Breast epithelium (tissue), 4 donors: ENCODE data around the gene DHX16. TPM values are rescaled to one million over a fixed set of nuclear protein-coding genes. Genes with fewer than 3 reads are reported as not detected.
"Not testable (repeated sequence)": the region's sequence is repeated elsewhere in the genome, so short reads cannot be mapped to it uniquely, and the experiment has no call there.

Experiments used
- DNase-seq, 2 donors: peaks; one replicate each; pipeline ENCODE4 v3.0.0-alpha.2; 2019; ENCODE audit warnings: low spot score in 2 of 2
- H3K27ac ChIP-seq, 2 donors: fragments of 200-600 bp; sonication (generic) in 1 of 2; one replicate each; pipeline ENCODE4 v1.5.1; 2016 to 2019; ENCODE audit warnings: mild to moderate bottlenecking in 1 of 2
- H3K27me3 ChIP-seq, 2 donors: fragments of 200-600 bp; sonication (generic) in 1 of 2; one replicate each; pipeline versions ENCODE4 v1.5.1 to v1.6.0; 2017 to 2019; ENCODE audit warnings: control low read depth in 1 of 2, mild to moderate bottlenecking in 1 of 2
- H3K36me3 ChIP-seq: fragments of 200-600 bp; one replicate; pipeline ENCODE4 v1.5.1; 2019
- H3K4me1 ChIP-seq, 2 donors: fragments of 200-600 bp; sonication (generic); one replicate each; pipeline ENCODE4 v1.5.1; 2016 to 2019; ENCODE audit warnings: control low read depth in 1 of 2
- H3K4me3 ChIP-seq, 3 donors: fragments of 200-600 bp; sonication (generic); 1 replicate in 2 of 3; 2 replicates in 1 of 3; pipeline ENCODE4 v1.5.1; 2016 to 2019; ENCODE audit warnings: mild to moderate bottlenecking in 3 of 3, moderate library complexity in 2 of 3
- H3K9me3 ChIP-seq, 2 donors: fragments of 200-600 bp; sonication (generic) in 1 of 2; one replicate each; pipeline ENCODE4 v1.5.1; 2016 to 2019; ENCODE audit warnings: control low read depth in 1 of 2
- POLR2A ChIP-seq: fragments of 450-650 bp; IDR thresholded peaks from one replicate; pipeline ENCODE4 v1.6.1; 2016; ENCODE audit warnings: antibody characterized with exemption, mild to moderate bottlenecking, moderate library complexity
- POLR2AphosphoS5 ChIP-seq, 3 donors: sonication (generic); formaldehyde crosslinking; IDR thresholded peaks; one replicate each; pipeline ENCODE4 v1.6.1; 2017; ENCODE audit warnings: antibody characterized with exemption in 3 of 3
- intact Hi-C: fragments of 100-400 bp; cut with DNase I; formaldehyde crosslinking; loops from one replicate; pipeline ENCODE4 v1.15.1; 2023; ENCODE audit warnings: low total_unique reads
- total RNA-seq, 3 donors: library from RNA; depleted of rRNA; stranded (reverse); fragments of >200 nt; gene quantifications; one replicate each; pipeline ENCODE4 v1.1.0, GENCODE V29; 2016
- TF ChIP-seq, protein P1 (sequence below), 3 donors: fragments of 450-650 bp; IDR thresholded peaks; one replicate each; pipeline ENCODE4 v1.5.1; 2016 to 2017; ENCODE audit warnings: antibody characterized with exemption in 3 of 3, mild to moderate bottlenecking in 3 of 3, moderate library complexity in 3 of 3

DHX16 gene
- total RNA-seq, 3 donors from 2014 or later = 23.5 to 35.3 (median 26.2) TPM

GRCh38 chr6:30678964-30679726 is 6.3 kb upstream of the DHX16 start:
- intact Hi-C loops = loop anchor here (5.0 to 10.0 kb wide), 2 partner anchors 168 to 194 kb away; partner anchors contain the start of gene HLA-E
- no peak for TF ChIP-seq POLR2A
- TF ChIP-seq POLR2AphosphoS5 (IDR thresholded peaks at IDR 0.05) = peak; percentile 55 to 76 (median 75)
- TF ChIP-seq, protein P1, sequence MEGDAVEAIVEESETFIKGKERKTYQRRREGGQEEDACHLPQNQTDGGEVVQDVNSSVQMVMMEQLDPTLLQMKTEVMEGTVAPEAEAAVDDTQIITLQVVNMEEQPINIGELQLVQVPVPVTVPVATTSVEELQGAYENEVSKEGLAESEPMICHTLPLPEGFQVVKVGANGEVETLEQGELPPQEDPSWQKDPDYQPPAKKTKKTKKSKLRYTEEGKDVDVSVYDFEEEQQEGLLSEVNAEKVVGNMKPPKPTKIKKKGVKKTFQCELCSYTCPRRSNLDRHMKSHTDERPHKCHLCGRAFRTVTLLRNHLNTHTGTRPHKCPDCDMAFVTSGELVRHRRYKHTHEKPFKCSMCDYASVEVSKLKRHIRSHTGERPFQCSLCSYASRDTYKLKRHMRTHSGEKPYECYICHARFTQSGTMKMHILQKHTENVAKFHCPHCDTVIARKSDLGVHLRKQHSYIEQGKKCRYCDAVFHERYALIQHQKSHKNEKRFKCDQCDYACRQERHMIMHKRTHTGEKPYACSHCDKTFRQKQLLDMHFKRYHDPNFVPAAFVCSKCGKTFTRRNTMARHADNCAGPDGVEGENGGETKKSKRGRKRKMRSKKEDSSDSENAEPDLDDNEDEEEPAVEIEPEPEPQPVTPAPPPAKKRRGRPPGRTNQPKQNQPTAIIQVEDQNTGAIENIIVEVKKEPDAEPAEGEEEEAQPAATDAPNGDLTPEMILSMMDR (IDR thresholded peaks at IDR 0.05) = peak; percentile 89 to 97 (median 95)
- Histone ChIP-seq H3K4me1 (peaks cover 7 to 11% of the 10 kb centered on the region in 2 donors), H3K27ac (peak overlapping the region; percentile 48 to 51), H3K36me3 (peaks cover 5% of the 10 kb centered on the region), H3K27me3 (no peaks in the 10 kb centered on the region), H3K4me3 (peak overlapping the region in 1 of 3 donors; percentile 34), H3K9me3 (no peaks in the 10 kb centered on the region)
- peak; percentile 81 to 88 for DNase-seq

- no peaks in the 10 kb centered on the region for H3K27me3 ChIP-seq
- intact Hi-C loops = loop anchor here (5.0 to 10.0 kb wide), 2 partner anchors 171 to 192 kb away; partner anchors contain the start of gene HLA-E
- no peak for DNase-seq
These were observed 4.0 kb upstream of the DHX16 start for GRCh38 chr6:30676660-30677285.

DNA sequence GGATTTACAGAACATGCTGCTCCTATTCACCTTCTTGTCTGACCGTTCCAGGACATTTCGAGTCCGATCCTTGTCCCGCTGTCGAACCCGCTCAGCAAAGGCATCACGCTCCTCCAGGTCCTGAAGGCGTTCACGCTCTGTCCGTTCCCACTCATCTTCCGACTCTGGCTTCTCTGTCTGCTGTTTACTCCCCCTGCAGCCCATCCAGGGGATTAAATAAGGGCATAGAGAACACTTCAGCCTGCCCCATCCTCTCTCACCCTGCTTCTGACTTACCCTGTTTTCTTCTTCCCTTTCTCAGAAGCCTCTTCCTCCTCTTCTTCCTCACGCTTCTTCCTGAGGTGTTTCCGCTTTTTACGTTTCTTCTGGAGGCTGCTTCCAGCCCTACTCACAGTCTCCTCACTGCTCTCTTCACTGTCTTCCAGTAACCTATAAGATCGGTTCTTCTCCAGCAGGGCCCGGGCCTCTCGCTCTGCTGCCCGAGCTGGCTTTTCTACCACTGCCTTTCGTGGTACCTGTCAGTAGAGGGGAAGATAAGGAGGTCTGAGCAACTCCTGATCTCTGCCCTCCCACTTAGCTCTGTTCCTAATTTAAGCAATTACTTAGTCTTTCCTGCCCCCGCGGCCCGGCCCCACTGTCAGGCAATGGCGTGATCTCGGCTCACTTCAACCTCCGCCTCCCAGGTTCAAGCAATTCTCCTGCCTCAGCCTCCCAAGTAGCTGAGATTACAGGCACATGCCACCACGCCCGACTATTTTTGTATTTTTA is 1.9 kb downstream of the DHX16 start:
- intact Hi-C loops = loop anchor here (10.0 kb wide), 1 partner anchor 186 kb away; the partner anchor contains the start of gene HLA-E
- DNase-seq = no peak
- peak overlapping the region in 1 of 3 donors; percentile 95 for H3K4me3 ChIP-seq

More at GRCh38 chr6:30676660-30677285, 4.0 kb upstream of the DHX16 start:
- Histone ChIP-seq H3K9me3 (no peaks in the 10 kb centered on the region), H3K27ac (no peak overlapping the region), H3K36me3 (peaks cover 5% of the 10 kb centered on the region), H3K4me1 (peaks cover 0 to 2% of the 10 kb centered on the region in 2 donors), H3K4me3 (no peak overlapping the region)
- TF ChIP-seq, protein P1 (IDR thresholded peaks at IDR 0.05) = no peak
- TF ChIP-seq POLR2AphosphoS5 (IDR thresholded peaks at IDR 0.05) (no peak), POLR2A (no peak)

DNA sequence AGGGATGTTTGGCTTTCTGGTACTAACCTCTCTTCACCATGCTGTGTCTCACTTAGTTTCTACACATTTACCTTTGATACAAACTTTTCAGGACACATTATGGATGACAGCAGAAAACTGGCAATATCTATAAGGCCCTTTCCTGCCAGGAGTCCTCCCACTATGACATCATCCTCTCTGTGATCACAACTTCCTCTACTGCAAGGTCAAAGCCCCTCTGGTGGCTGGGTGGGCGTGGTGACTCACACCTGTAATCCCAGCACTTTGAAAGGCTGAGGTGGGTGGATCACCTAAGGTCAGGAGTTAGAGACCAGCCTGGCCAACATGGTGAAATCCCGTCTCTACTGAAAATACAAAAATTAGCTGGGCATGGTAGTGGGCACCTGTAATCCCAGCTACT is 6.5 kb downstream of the DHX16 start:
- H3K27ac ChIP-seq, H3K4me3 ChIP-seq, intact Hi-C loops, DNase-seq, H3K27me3 ChIP-seq, H3K9me3 ChIP-seq, H3K4me1 ChIP-seq: not testable (repeated sequence)
- H3K36me3 ChIP-seq = peaks cover 16% of the 10 kb centered on the region

More for the DNA sequence above, 1.9 kb downstream of the DHX16 start:
- Histone ChIP-seq H3K36me3 (peaks cover 6% of the 10 kb centered on the region), H3K4me1 (peaks cover 0 to 11% of the 10 kb centered on the region in 2 donors), H3K9me3 (no peaks in the 10 kb centered on the region), H3K27ac (no peak overlapping the region), H3K27me3 (no peaks in the 10 kb centered on the region)
- TF ChIP-seq POLR2A (no peak), POLR2AphosphoS5 (IDR thresholded peaks at IDR 0.05) (no peak)
- TF ChIP-seq, protein P1 (IDR thresholded peaks at IDR 0.05) = no peak

DNA sequence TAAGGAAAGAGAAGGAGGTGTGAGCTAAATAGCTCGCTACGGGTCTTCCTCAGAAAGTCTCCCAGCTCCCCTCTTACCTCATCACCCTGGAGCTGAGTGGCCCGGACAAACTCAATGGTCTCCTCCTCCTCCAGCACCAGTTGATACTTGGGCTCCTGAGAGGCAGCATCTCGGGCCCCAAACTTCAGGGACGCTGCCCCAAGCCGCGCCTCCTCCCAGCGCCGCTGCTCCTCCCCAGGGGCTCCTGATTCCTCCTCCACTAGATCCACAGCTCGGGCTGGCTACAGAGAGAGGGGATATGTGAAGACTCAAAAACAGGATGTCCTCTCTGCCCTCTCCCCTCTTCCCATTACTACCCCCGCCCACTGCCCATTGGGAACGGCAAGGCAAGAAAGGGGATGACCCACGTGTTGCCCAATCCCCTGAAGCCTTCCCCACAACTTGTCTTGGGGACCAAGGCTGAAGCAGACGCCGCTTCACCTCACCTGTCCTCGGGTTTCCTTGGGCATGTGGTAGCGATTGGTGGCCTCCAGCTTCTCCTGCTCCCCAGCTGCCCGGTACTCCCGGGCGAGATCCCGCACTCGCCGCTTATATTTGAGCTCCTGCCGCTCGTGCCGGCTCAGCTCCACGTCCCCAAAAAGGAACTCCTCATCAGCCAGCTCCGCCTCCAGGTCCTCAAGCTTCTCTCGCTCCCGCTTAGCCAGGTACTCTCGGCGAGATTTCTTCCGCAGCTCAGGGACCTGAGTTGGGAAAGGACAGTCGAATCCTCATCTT is 7.6 kb downstream of the DHX16 start:
- Histone ChIP-seq H3K9me3 (no peaks in the 10 kb centered on the region), H3K4me3 (no peak overlapping the region), H3K4me1 (no peaks in the 10 kb centered on the region), H3K27me3 (no peaks in the 10 kb centered on the region), H3K27ac (no peak overlapping the region), H3K36me3 (peaks cover 16% of the 10 kb centered on the region)
- no peak for TF ChIP-seq POLR2AphosphoS5 (IDR thresholded peaks at IDR 0.05)
- TF ChIP-seq POLR2A = no peak
- TF ChIP-seq, protein P1 (IDR thresholded peaks at IDR 0.05) = no peak
- intact Hi-C loops = no loop called here
- no peak for DNase-seq

DNA sequence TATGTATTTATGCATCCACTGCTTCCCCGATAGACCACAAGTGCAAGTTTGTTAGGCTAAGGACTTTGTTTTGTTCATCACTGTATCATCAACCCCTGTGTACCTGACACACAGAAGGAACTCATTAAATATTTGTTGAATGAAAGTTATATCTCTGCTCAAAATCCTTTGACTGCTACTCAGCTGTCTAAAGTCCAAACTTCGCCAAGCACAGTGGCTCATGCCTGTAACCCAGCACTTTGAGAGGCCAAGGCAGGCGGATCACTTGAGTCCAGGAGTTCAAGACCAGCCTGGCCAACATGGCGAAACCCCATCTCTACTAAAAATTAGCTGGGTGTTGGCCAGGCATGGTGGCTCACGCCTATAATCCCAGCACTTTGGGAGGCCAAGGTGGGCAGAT is 14.9 kb downstream of the DHX16 start:
- H3K27me3 ChIP-seq, H3K9me3 ChIP-seq, intact Hi-C loops, H3K27ac ChIP-seq, H3K4me1 ChIP-seq, H3K4me3 ChIP-seq, DNase-seq: not testable (repeated sequence)
- H3K36me3 ChIP-seq = peaks cover 29% of the 10 kb centered on the region
